Right hindlimb (tissue), 1 donor: ENCODE measurements around the gene OR1K1.
A peak's percentile ranks its signal among the peaks of the same experiment; 100 is the strongest.
"Not testable (repeated sequence)": the region's sequence is repeated elsewhere in the genome, so short reads cannot be mapped to it uniquely, and the experiment has no call there.

Experiments
- DNase-seq: peaks from one replicate; pipeline ENCODE4 v3.0.0-alpha.2; 2018

The OR1K1 gene

DNA sequence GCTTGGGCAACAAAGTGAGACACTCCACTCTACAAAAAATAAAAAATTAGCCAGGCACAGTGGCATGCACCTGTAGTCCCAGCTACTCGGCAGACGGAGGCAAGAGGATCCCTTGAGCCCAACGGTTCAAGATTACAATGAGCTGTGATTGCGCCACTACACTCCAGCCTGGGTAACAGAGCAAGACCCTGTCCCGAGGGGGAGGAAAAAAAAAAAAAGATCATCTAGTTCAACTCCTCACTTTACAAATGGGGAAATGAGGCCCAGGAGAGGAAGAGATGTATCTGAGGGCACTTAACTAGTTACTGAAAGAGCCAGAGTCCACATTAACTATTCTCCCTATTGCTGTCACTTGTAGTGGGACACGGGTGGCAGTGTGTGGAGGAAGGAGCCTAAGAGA, 14.6 kb downstream of the OR1K1 start:
- DNase-seq, result no peak

DNA sequence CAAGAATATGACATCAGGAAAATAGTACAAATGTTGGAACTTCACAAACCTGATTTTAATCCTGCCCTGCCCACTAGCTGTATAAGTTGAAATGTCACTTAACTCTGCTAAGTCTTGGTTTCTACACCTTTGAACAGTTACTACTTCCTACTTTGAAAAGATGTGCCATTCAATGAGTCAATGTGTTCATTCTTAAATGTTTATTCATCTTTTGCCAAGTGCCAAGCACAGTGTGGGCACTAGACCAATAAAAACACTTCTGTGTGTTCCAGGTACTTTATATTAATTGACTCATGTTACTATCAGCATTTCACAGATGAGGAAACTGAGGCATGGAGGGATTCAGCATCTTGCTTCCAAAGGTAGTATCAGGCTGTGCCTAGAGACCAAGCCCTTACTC, 15.6 kb downstream of the OR1K1 start:
- DNase-seq, result no peak

DNA sequence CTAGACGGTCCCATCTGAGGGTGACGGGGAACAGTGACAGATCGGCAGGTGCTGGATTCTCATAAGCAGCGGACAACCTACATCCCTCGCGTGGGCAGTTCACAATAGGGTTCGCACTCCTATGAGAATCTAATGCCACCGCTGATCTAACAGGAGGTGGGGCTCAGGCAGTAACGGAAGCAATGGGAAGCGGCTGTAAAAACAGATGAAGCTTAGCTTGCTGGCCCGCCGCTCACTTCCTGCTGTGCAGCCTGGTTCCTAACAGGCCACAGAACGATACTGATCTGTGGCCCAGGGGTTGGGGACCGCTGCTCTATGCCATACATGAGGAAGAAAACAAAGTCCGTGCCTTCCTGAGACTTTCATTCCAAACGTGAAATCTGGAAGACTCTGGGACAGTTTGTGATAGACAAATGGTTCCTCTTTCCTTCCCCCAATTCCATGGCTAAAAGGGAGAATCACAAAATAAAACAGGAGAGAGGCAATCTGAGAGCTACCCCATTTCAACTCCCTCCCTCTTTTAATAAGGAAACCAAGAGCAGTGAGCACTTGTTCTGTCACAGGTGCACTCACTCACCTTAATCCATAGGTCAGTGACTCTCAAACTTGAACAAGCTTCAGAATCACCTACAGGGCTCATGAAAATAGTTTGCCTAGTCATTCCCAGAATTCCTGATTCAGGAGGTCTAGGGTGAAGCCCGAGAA, 16.4 kb downstream of the OR1K1 start:
- DNase-seq, result peak; percentile 38

DNA sequence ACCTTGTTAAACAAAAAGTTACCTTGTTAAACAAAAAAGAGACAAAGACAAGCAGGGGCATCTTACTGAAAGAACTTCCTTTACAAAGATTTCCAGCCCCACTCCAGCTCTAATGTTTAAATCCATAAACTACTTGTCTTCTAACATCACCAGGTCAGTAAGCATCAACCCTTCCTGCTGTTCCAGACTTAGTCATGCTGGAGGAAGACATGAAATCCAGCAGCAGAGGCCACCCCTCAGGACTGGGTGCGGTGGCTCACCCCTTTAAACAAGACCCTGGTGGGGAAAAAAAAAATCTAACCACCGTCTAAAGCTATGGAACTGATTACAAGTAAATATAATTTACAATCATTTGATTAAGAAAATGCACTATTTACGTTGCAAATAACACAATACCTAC, 19.4 kb downstream of the OR1K1 start:
- DNase-seq, result no peak

DNA sequence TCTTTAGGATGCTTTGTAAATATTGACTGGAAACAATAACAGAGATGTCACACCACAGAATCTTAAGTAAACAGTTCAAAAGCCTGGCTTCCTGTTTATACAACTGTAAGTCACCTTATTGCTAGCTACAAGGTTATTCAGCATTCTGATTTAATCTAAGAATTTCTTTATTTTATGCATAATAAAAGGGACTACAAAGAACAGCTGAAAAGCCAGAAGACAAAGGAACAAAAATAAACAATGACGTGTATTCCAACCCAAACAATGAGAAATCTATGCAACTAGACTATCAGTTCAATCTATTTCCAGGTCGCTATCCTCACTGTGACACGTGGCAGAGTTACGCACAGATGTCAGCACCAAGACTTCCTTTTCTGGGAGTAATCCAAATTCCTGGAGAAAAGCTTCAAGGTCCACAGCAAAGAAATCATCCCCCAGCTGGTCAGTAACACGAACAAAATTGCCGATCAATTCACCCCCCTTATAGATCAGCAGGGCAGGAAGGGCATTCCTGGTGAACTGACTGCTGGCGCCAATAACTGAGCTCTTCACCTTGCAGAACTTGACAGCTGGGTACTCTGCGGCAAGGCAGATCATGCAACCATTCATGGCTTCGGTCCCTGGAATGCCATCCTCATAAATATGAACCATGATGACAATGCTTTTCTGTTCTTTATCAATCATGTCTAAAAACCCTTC, 20.0 kb downstream of the OR1K1 start:
- no peak for DNase-seq

DNA sequence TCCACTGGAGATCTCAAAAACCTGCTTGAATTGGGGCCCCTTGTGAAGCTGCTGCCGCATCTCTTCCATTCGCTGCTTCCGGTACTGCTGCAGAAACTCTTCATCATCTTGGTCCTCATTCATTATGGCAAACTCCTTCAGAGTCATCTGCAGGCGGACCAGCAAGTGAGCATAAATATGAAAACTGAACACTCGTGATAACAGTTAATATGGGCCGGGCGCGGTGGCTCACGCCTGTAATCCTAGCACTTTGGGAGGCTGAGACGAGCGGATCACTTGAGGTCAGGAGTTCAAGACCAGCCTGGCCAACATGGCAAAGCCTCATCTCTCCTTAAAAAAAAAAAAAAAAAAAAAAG, 20.5 kb downstream of the OR1K1 start:
- DNase-seq, result no peak

DNA sequence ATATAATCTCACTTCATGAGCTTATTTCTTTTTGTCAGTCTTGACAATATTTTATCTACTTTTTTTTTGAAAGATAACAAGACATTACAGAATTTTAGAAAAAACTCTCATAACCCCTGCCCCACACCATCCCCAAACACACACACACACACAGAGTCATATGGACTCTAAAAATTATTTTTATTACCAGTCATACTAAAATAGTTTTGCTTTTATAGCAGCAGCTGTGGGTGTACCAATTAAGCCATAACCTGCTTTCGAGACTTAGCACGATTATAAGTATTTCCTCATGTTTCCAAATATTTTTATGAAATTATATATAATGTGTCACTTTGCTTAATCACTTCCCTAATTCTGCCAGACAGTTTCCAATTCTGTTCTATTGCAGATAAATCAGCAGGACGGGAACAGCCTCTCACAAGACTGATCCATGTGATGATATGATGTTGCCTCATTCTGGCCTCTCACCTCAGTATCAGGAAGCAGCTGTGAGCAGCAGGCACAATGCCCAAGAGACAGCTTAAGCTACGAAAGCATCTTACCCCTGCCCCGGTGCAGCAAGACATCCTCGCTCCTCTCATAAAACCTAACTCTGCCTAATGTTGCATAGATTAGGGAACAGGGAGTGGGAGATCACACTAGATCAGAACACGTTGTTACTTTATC, 21.5 kb downstream of the OR1K1 start:
- no peak for DNase-seq

DNA sequence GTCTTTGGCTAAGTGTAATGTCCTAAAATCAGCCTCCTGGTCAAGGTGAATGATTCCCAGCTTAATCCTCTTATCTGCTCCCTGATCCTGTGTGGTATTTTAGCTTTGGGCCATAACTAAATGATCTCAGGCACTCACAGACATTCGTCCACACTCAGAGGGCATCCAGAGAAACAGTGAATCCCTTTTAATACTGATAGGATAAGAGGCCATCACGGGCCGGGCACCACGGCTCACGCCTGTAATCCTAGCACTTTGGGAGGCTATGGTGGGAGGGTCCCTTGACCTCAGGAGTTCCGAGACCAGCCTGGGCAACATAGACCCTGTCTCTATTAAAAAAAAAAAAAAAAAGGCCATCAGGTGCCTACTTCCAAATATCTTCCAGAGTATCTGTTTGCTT, 22.1 kb downstream of the OR1K1 start:
- no peak for DNase-seq

DNA sequence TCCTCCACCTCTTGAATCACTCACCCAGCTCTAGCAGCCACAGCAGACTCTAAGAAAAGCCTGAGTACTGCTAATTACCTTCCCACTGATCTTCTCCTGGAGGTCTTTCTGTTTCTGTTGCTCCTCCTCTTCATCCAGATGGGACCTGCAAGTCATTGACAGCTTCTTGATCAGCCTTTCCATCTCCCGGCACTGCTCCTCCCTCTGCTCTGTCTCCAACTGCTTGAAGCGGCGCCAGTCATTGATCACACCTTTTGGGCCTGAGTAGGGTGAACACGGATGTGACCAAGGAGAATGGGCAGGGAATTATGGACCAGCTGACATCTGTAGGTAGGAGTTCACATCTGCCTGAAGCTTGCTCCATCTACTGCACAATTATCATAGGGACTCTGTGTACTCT, 23.0 kb downstream of the OR1K1 start:
- no peak for DNase-seq

DNA sequence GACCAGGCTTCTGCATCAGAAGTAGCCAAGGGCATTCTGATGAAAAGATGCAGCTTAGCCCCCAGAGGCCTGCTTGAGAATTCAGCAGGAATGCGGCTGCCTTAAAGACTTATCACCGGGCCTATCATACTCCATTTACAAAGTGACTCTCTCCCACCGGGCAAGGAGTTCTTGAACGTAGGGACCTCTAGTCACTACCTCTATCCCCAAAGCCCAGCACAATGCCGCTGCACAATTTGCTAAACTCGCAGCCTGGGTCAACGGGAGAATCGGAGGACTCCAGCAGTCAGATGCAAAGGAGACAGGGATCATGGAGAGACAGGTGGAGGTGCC, 27.8 kb downstream of the OR1K1 start:
- no peak for DNase-seq

DNA sequence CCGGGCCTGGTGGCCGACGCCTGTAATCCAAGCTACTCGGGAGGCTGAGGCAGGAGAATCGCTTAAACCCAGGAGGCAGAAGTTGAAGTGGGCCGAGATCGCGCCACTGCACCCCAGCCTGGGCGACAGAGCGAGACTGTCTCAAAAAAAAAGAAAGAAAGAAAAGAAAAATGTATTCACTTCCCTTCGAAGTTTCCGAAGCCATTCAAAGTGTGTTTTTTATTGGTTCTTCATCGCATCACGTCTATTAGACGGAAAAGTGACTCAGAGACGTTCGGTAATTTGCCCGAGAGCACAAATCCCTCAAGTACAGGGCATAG, 29.0 kb downstream of the OR1K1 start:
- not testable (repeated sequence) for DNase-seq

DNA sequence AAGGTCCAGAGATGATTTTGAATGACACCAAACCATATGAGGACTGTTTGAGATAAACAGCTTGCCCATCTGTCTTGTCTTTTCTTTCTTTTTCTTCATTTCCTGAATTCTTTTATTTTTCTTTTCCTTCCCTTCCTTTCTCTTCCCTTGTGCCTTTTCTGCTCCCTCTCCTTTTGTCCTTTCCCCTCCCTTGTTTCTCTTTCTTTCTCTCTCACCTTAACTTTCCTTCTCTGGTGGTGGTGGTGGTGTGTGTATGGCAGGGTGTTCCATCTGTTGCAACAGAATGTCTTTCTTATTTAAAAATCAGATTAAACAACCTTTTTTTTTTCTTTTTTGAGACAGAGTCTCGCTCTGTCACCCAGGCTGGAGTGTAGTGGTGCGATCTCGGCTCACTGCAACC, 32.3 kb downstream of the OR1K1 start:
- DNase-seq, result no peak

DNA sequence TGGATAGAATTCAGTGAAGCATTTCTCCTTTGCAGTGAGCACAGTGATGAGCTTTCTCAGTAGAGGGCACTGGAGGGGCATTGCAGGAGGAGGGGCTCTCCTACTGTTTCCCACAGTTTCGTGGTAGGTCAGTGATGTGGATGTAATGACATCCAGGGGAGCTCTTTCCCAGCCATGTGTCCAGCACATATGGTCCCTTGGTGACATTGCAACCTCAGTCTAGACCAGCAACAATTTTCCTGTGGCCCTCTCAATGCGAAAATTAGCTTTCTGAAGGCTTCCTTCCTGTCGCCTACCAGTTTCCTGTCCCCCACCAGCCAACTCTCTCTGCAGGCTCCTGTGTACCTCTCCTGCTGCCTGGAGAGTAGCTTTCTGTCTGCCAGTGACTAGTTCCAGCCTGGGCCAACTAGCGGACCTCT, 35.4 kb downstream of the OR1K1 start:
- no peak for DNase-seq

DNA sequence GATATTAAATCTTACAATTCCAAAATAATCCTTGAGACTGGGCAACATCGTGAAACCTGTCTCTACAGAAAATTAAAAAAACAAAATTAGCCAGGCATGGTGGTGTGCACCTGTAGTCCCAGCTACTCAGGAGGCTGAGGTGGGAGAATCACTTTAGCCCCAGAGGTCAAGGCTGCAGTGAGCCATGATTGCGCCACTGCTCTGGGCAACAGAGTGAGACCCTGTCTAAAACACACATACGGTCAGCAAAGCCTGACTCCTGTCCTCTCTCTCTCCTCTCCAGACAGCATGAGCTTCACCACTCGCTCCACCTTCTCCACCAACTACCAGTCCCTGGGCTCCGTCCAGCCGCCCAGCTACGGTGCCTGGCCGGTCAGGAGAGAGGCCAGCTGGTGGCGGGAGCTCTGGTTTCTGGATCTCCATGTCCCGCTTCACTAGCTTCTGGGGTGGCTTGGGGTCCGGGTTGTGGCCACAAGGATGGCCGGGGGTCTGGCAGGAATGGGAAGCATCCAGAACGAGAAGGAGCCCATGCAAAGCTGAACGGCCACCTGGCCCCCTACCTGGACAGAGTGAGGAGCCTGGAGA, 37.4 kb downstream of the OR1K1 start:
- DNase-seq, result no peak

DNA sequence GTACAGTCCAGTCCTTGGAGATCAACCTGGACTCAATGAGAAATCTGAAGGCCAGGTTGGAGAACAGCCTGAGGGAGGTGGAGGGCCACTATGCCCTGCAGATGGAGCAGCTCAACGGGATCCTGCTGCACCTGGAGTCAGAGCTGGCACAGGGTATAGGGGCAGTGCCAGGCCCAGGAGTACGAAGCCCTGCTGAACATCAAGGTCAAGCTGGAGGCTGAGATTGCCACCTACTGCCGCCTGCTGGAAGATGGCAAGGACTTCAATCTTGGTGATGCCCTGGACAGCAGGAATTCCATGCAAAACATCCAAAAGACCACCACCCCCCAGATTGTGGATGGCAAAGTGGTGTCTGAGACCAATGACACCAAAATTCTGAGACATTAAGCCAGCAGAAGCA, 38.5 kb downstream of the OR1K1 start:
- not testable (repeated sequence) for DNase-seq

DNA sequence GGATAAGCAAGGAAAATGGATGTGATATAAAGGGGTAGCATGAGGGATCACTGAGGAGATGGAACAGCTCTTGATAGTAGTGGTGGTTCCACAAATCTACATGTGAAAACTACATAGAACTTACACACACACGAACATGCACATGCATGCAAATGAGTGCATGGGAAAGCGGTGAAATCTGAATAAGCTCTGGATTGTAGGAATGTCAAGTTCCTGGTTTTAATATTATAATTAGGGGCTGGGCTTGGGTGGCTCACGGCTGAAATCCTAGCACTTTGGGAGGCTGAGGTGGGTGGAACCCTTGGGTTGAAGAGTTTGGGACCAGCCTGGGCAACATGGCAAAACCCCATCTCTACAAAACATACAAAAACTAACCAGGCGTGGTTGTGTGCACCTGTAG, 41.6 kb downstream of the OR1K1 start:
- no peak for DNase-seq

DNA sequence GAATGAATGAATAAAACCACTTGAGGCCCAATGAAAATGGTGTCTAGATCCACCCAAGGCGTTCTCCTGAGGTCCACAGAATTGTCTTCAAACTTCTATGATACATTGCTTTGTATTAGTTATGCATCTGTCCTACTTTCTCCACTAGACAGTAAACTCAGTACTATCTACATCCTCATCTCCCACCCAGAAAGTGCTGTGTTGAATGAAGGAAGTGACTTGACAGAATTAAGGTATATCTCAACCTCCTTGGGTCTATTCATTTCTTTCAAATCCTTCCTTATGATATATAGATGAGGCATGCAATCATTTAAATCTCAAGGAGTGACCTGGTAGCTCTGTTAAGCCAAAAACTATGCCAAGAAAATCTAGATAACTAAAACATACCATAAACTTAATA, 44.2 kb downstream of the OR1K1 start:
- DNase-seq, result no peak

DNA sequence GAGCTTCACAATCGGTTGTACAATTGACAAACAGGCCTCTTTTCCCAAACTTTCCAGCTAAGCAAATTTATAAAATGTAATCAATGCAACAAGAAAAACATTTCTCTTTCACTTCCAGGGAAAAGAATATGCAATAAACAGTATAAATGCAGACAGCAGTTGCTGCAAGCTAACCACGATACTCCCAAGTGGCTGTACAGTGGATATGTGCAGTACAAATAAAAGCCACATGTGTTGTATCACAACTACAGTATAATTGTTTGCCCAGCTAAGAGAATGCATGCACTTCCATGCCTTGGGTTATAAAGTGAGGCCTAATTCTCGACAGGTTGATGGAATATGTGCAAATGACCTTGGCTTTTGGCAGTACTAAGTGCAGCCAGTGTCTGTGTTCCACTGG, 45.2 kb downstream of the OR1K1 start:
- DNase-seq, result no peak

DNA sequence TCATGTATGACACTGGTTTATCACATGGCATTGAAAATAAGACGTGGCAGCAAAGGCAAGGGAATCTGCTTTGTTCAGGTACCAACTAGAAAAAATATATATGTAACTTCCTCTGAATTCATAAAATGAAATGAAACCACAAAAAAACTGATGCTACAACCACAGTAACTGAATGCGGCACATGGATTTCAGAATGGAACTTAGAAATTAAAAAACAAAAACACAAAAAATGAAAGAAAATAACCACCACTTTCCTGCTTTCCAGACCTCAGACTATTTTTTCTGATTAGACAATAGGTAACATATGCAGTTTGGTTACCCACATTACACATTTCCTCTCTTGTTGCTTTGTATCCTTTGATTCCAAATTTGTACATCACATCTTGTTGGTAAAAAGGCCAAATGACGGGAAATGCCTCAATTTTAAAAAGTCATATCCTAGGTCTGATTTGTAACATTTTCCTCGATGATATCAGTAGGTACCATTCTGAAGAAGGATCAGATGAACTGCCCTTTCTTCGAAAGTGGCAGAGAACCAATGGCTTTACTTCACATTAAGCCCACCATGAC, 46.5 kb downstream of the OR1K1 start:
- no peak for DNase-seq

DNA sequence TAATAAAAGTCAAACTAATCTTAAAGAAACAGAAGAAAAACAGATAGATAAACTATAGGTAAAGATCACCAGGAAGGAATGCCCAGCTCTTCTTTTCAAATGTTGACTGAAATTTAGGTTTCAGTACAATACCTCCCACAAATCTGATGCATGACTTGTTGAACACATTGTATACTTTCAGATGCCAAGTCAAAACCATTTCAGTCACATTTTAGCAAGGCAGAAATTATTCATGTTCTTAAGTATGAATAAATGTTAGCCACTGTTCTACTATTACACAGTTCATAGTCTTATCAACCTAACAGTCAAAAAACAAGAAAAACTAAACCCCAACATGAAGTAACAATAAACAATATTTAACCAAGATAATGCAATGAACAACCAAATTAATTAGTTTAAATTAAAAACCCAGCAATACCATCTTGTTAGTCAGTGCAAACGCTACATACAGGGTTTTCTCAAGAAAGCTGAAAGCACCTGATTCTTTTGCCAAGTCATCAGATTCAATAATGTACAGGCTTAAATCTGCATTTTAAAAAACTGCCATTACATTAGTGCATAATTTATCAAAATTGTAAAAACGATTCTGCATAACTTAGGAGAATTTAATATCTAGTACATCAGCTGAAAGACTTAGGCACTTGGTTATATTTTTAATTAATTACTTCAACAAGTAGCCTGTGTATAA, 48.5 kb downstream of the OR1K1 start:
- no peak for DNase-seq
